GM18870 (cell line): Measurements from ENCODE around the gene SCAMP4.

ENCODE experiments used
- ATAC-seq: cut with Tn5 transposase; IDR thresholded peaks from one replicate; pipeline ENCODE4 v1.9.1; 2021; ENCODE audit warnings: moderate library complexity; ENCODE audit not compliant: unreplicated experiment

SCAMP4 gene

GRCh38 chr19:1912760-1913505 lies 7.7 kb downstream of the SCAMP4 start:
- no peak for ATAC-seq

DNA sequence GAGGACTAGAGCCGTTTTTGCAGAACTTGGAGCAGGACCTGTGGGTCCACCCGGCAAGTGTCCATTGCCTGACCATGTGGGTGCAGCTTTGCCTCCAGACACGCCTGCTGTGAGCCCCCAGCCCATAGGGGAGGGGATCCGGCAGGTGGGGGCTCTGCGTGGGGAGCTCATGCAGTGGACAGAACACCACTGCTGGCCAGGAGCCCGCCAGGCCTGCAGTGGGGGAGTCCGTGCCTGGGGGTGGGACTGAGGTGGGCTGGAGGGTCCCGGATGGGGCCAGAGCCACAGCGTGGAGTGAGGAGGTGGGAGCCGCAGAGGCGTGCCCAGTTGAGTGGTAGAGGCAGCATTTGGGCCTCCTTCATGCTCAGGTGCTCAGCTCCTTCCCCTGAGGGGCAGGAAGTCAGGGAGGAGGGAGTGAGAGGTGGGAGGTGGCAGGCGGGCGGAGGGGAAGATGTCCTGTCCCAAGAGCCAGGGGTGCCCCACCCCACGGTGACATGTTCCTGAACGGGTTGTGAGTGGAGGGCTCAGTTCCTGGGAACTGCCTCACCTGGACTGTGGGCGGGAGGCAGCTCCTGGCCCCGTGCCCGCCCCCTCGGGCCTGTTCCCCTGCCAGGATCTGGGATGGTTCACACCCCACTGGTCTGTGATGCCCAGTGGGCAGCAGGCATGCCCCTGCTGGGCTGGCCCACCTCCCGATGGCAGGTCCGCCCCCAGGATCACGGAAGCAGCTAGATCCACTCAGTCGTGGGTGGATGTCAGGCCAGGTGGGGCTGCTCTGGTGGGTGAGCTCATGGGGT lies 8.8 kb downstream of the SCAMP4 start:
- no peak for ATAC-seq

DNA sequence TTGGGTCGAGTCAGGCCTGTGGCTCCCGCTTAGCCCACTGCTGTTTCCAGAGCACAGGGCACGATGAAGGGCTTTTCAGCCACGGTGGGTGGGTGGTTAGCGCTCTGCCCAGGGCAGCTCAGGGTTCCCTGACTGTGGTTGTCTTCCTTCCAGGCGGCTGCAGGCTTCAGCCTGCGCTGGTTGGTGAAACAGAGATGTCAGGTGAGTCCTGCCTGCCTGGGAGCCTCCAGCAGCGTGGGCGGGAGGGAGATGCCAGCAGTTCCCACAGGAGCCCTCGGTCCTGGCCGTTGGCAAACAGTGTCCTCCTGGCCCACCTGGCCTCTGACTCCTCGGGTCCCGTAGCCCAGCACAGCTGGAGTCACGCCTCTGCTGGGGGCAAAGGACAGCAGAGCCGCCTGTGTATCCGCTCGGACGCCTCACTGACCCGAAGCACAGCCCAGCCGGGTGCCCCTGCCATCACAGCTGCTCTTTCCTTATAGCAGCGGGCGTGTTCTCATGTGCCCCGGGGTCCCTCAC lies 9.7 kb downstream of the SCAMP4 start:
- ATAC-seq = no peak

GRCh38 chr19:1917146-1917545 lies 11.9 kb downstream of the SCAMP4 start:
- no peak for ATAC-seq

DNA sequence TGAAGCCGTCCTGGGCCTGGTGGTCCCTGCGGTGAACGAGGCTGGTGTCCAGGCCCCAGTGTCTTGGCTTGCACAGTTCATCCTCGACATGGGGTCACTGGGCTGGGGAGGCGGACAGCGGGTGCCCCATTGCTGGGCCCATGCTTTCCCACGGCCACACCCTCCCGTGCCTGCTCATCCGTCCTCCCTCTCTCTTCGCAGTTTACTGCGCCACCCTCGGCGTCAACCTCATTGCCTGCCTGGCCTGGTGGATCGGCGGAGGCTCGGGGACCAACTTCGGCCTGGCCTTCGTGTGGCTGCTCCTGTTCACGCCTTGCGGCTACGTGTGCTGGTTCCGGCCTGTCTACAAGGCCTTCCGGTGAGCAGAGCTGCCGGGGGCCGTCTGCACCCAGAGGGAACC lies 12.7 kb downstream of the SCAMP4 start:
- ATAC-seq = no peak

DNA sequence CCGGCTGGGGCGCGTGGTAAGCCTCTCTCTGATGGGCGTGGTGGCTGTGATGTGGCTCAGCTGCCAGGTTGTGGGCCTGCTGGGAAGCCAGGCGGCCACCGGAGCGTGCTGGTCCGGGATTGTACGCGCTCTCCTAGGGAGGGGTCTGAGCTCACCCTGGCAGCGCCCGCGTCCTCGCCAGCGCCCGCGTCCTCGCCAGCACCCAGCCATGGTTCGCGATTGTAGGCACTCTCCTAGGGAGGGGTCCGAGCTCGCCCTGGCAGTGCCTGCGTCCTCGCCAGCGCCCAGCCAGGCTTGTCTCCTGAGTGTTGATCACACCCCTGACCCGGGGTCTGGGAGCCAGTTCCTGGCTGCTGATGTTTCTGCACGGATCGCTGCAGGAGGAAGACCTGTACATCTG lies 13.8 kb downstream of the SCAMP4 start:
- no peak for ATAC-seq

- ATAC-seq = no peak
Measured at GRCh38 chr19:1920644-1921043, 15.4 kb downstream of the SCAMP4 start.

- no peak for ATAC-seq
Measured at GRCh38 chr19:1921326-1921725, 16.1 kb downstream of the SCAMP4 start.

DNA sequence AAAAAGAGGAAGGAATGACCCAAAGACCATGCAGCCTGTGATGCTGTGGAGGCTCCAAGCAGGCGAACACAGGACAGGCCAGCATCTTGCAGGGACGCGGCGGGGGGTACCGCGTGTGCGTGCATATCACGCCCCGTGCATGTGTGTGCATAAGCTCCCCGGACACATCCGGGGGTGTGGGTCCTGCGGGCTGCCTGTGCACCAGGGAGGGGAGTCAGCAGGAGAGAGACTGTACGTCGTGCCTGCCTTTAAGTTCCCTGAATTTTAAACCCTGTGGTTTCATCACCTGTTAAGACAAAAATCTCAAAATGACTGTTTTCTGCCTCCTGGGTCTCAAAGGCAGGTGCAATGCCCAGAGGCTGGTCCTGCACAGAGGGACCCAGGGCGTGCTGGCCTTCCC lies 16.6 kb downstream of the SCAMP4 start:
- ATAC-seq = no peak

- ATAC-seq = no peak
Measured at GRCh38 chr19:1922803-1923202, 17.6 kb downstream of the SCAMP4 start.

- ATAC-seq = no peak
Measured at GRCh38 chr19:1923319-1923718, 18.1 kb downstream of the SCAMP4 start.

DNA sequence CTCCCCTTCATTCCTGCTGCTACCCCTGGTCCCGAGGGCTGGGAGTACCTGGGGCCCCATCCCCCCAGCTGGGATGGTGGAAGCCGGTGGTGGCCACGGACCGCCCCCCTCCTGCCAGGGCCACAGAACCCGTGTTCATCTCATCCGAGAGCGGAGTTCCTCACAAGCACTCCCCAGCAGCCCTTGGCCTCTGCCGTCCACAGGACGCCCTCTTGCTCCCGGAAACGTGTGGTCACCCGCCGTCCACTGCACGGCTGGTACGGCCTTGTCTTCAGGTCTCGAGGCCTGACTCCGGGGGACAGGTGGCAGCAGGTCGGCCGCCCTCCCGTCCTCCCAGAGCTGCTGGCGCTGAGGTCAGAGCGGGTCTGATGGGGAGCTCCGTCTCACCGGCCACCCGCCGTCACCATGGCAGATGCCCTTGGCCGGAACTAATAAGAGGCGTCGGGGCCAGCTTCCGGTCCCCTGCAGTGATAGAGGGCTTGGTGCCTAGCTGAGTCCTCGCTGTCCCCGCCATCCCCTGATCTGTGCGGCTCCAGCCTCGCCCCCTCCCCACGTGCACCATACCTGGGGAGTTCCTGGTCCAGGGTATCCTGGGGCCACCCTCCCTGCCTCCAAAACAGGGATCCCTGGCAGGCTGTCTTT lies 19.2 kb downstream of the SCAMP4 start:
- no peak for ATAC-seq

DNA sequence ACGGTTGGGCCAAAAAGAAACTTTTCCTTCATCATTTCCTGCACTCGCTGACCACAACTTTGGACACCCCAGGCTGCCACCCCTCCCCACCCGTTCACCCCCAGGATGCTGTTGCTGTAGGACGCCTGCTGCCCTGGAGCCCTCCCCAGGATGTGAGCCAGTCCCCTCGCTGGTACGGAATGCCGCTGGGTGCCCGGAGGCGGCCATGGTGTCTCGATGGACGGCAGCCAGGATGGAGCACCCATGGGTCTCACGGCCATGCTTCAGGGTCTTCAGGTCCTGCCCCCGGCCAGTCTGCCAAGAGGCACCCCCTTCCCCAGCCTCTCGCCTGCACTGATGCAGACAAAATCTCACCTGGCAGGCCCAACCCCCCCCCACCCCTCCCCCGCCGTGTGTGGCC lies 20.3 kb downstream of the SCAMP4 start:
- no peak for ATAC-seq

GRCh38 chr19:1929021-1929742 lies 24.0 kb downstream of the SCAMP4 start:
- ATAC-seq = no peak

DNA sequence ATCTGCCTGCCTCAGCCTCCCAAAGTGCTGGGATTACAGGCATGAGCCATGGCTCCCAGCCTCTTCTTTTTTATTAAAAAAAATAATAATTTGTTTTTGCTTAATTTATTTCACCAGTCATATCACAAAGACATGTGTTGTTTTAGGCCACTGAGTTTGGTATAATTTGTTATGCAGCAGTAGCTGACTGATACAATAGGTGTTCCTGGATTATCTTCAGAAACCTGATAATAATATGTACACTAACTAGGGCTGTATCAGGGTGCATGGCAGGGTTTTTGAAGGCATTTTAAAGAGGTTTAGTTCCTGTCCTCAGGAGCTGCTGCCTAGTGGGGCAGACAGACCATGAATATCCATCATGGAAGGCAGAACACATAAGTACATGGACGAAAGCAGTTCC lies 26.2 kb downstream of the SCAMP4 start:
- ATAC-seq = no peak

- no peak for ATAC-seq
Measured at GRCh38 chr19:1932395-1932794, 27.2 kb downstream of the SCAMP4 start.

DNA sequence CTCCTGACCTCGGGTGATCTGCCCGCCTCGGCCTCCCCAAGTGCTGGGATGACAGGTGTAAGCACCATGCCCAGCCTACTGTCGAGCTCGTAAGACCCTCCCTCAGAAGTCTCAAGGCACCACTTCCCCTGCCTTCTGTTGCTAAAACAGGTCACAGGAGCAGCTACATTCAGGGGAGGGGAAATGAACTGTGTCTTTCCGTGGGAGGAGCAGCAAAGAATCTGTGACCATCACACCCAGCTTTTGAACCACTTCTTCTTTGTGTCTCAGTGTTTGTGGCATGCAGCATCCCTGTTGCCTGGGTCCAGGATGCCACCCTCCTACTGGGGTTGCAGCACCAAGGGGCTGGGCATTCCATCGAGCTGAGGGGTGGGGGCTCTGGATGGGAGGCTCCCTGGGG lies 28.0 kb downstream of the SCAMP4 start:
- ATAC-seq = no peak

DNA sequence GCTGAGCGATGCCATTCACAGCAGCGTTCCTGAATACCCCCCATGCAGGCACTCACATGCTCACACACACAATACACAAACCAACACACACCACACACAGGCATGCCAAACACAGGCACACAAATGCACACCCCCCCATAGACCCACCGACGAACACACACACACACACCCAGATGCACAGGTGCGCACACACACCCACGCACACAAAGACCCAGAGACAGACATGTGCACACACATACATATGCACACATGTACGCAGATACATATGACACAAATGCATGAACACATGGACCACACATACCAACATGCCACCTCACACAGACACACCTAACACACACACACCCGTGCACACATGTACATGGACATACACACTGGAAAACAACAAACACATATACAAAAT lies 28.7 kb downstream of the SCAMP4 start:
- no peak for ATAC-seq

- no peak for ATAC-seq
Measured at GRCh38 chr19:1935484-1936208, 30.4 kb downstream of the SCAMP4 start.

DNA sequence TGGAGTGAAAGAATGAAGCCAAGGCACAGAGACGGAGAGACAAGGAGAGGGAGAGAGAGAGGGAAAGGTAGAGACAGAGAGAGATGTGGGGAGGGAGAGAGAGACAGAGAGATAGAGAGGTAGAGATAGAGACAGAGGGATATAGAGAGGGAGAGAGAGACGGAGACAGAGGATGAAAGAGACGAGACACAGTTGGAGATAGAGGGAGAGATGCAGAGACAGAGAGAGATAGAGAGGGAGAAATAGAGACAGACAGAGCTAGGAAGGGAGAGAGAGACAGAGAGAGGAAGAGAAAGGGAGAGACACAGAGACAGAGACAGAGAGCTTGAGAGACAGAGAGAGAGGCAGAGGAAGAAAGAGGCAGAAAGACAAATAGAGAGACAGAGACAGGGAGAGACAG lies 31.2 kb downstream of the SCAMP4 start:
- no peak for ATAC-seq
